HepG2 (cell line): ENCODE results near the gene TTN. TPM values are rescaled to one million over a fixed set of nuclear protein-coding genes. Genes with fewer than 3 reads are reported as not detected.

Experiments
- ATM ChIP-seq: fragments of 450-650 bp; IDR thresholded peaks from 2 replicates; pipeline ENCODE4 v1.7.1; 2017; ENCODE audit warnings: mild to moderate bottlenecking, borderline replicate concordance
- FIP1L1 ChIP-seq: fragments of 200-400 bp; formaldehyde crosslinking; IDR thresholded peaks from 2 replicates; pipeline ENCODE4 v1.6.1; 2018; ENCODE audit warnings: low read depth, mild to moderate bottlenecking, low read length, moderate library complexity, borderline replicate concordance; ENCODE audit not compliant: insufficient read depth
- GTF2F1 ChIP-seq: fragments of 150-350 bp; IDR thresholded peaks from 2 replicates; pipeline ENCODE4 v1.6.1; 2014; ENCODE audit warnings: low read length
- HOXA3 ChIP-seq: sonication (generic); formaldehyde crosslinking; IDR thresholded peaks from 2 replicates; pipeline ENCODE4 v1.5.0; 2020; ENCODE audit warnings: missing genetic modification reagents
- U2AF1 ChIP-seq: fragments of 200-400 bp; formaldehyde crosslinking; optimal IDR thresholded peaks from 2 replicates; pipeline ENCODE3; 2017; ENCODE audit warnings: mild to moderate bottlenecking, low read depth, low read length
- ZBTB20 ChIP-seq: sonication (generic); formaldehyde crosslinking; IDR thresholded peaks from 2 replicates; pipeline ENCODE4 v1.8.1; 2023; ENCODE audit warnings: missing genetic modification reagents, low read depth, mild to moderate bottlenecking, borderline replicate concordance
- ZNF230 ChIP-seq: sonication (generic); formaldehyde crosslinking; IDR thresholded peaks from 2 replicates; pipeline ENCODE4 v1.4.0; 2020; ENCODE audit warnings: mild to moderate bottlenecking, missing genetic modification reagents
- ZNF367 ChIP-seq: sonication (generic); formaldehyde crosslinking; IDR thresholded peaks from 2 replicates; pipeline ENCODE4 v1.4.0; 2020; ENCODE audit warnings: missing genetic modification reagents, borderline replicate concordance
- ZNF431 ChIP-seq: sonication (generic); formaldehyde crosslinking; IDR thresholded peaks from 2 replicates; pipeline ENCODE4 v1.9.0; 2022; ENCODE audit warnings: missing genetic modification reagents, low read depth, mild to moderate bottlenecking, borderline replicate concordance
- ZNF546 ChIP-seq: sonication (generic); formaldehyde crosslinking; conservative IDR thresholded peaks from 2 replicates; pipeline ENCODE4 v1.8.1; 2023; ENCODE audit warnings: mild to moderate bottlenecking, missing genetic modification reagents
- ZNF629 ChIP-seq: sonication (generic); formaldehyde crosslinking; conservative IDR thresholded peaks from 2 replicates; pipeline ENCODE4 v1.5.0; 2020; ENCODE audit warnings: missing genetic modification reagents
- polyA plus RNA-seq, 8 experiments: library from polyadenylated mRNA; depleted of rRNA in 3 of 8; stranded (reverse) in 7 of 8; unstranded in 1 of 8; fragments of >200 nt; fragmentation: Illumina TruSeq in 4 of 8; extraction: Trizol in 4 of 8; gene quantifications; 2 replicates each; pipeline versions ENCODE4 v1.2.1 to v1.2.3, GENCODE V29; 2011 to 2016; ENCODE audit warnings: low read depth in 4 of 8, missing spikeins in 1 of 8, mixed read lengths in 1 of 8; ENCODE audit not compliant: insufficient read depth in 1 of 8
- total RNA-seq, 5 experiments: library from RNA; depleted of rRNA; stranded (reverse); fragments of >200 nt; fragmentation: Illumina TruSeq; extraction: Trizol; gene quantifications; 2 replicates each; pipeline ENCODE4 v1.2.3, GENCODE V29; 2016; ENCODE audit warnings: low read depth in 1 of 5
- TF ChIP-seq, protein P1 (sequence below): IDR thresholded peaks from 2 replicates; pipeline ENCODE4 v1.6.1; 2016; ENCODE audit warnings: missing compliant biosample characterization, missing genetic modification reagents, borderline replicate concordance
- TF ChIP-seq, protein P2 (sequence below): IDR thresholded peaks from 2 replicates; pipeline ENCODE4 v1.6.1; 2016; ENCODE audit warnings: low read depth, missing genetic modification reagents, missing compliant biosample characterization
- TF ChIP-seq, protein P3 (sequence below): sonication (generic); formaldehyde crosslinking; IDR thresholded peaks from 2 replicates; pipeline ENCODE4 v1.8.1; 2023; ENCODE audit warnings: mild to moderate bottlenecking, moderate library complexity, missing genetic modification reagents
- TF ChIP-seq, protein P4 (sequence below): sonication (generic); formaldehyde crosslinking; IDR thresholded peaks from 2 replicates; pipeline ENCODE4 v1.8.1; 2022; ENCODE audit warnings: mild to moderate bottlenecking, missing genetic modification reagents
- TF ChIP-seq, protein P5 (sequence below): sonication (generic); formaldehyde crosslinking; IDR thresholded peaks from 2 replicates; pipeline ENCODE4 v1.5.1; 2020; ENCODE audit warnings: missing genetic modification reagents, mild to moderate bottlenecking, borderline replicate concordance

TTN gene
- total and polyA plus RNA-seq, 2 of the 13 experiments (the other 11 are each of a cell fraction or from before 2014, with no cell fraction given), result under 0.01 TPM

DNA sequence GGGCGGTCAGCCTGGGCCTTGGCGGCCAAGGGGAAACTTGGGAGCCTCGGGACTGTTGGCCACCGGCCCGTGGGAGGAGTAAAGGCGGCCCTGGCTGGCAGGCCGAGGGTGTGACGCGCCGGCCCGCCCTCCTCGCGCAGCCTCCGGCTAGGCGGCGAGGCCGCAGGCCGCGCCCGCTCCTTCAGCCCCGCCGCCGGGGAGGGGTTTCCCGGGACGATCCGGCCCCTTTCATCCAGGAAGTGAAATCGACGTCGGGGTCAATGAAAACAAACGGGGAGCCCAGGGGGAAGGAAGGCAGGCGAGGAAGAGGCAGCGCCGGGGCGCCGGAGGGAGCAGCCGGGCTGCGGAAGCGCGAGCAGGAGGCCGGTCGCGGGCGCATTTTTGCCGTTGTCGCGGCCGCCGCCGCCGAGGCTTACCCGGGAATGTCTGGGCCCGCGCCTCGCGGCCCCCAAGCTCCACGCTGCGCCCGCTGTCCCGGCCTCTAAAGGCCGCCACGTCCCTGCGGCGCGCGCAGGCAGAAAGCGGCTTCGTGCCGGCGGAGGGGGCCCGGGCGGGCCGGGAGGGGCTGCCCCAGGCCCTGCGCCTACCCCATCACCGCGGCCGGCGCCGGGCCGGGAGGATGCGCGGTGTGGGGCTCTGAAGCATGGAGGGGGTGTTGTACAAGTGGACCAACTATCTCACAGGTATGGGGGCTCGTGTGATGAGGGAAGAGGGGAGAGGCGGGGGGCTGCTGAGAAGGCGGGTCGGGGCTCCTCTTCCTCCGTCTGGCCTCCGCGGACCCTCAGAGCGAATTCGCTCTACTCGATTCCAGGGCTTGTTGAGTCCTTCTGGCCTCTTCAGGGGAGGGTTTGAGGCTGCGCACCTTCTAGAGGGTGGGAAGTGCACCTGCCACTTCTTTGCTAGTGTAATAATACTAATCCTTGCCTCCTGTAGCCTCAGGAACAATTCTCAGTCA, 326.7 kb downstream of the TTN start, which contains the start of gene PLEKHA3 (continued):
- peak; percentile 67; the same call in 1 of the 2 replicates for TF ChIP-seq HOXA3
- 0 out of 2 replicates have a peak, but pooled peaks have one; percentile 28 for TF ChIP-seq ZNF546 (CRISPR knock-in tag)
- TF ChIP-seq FIP1L1, result no peak
- no peak for TF ChIP-seq ZNF230 (CRISPR knock-in tag)
- TF ChIP-seq ZNF431 (CRISPR knock-in tag), result peak; percentile 14; the same call in 1 of the 2 replicates
- peak; percentile 73 for TF ChIP-seq ZBTB20 (CRISPR knock-in tag)
- TF ChIP-seq ATM, result no peak
- TF ChIP-seq, protein P1, sequence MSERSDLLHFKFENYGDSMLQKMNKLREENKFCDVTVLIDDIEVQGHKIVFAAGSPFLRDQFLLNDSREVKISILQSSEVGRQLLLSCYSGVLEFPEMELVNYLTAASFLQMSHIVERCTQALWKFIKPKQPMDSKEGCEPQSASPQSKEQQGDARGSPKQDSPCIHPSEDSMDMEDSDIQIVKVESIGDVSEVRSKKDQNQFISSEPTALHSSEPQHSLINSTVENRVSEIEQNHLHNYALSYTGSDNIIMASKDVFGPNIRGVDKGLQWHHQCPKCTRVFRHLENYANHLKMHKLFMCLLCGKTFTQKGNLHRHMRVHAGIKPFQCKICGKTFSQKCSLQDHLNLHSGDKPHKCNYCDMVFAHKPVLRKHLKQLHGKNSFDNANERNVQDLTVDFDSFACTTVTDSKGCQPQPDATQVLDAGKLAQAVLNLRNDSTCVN (CRISPR knock-in tag), result no peak
- TF ChIP-seq GTF2F1, result no peak
- TF ChIP-seq, protein P2, sequence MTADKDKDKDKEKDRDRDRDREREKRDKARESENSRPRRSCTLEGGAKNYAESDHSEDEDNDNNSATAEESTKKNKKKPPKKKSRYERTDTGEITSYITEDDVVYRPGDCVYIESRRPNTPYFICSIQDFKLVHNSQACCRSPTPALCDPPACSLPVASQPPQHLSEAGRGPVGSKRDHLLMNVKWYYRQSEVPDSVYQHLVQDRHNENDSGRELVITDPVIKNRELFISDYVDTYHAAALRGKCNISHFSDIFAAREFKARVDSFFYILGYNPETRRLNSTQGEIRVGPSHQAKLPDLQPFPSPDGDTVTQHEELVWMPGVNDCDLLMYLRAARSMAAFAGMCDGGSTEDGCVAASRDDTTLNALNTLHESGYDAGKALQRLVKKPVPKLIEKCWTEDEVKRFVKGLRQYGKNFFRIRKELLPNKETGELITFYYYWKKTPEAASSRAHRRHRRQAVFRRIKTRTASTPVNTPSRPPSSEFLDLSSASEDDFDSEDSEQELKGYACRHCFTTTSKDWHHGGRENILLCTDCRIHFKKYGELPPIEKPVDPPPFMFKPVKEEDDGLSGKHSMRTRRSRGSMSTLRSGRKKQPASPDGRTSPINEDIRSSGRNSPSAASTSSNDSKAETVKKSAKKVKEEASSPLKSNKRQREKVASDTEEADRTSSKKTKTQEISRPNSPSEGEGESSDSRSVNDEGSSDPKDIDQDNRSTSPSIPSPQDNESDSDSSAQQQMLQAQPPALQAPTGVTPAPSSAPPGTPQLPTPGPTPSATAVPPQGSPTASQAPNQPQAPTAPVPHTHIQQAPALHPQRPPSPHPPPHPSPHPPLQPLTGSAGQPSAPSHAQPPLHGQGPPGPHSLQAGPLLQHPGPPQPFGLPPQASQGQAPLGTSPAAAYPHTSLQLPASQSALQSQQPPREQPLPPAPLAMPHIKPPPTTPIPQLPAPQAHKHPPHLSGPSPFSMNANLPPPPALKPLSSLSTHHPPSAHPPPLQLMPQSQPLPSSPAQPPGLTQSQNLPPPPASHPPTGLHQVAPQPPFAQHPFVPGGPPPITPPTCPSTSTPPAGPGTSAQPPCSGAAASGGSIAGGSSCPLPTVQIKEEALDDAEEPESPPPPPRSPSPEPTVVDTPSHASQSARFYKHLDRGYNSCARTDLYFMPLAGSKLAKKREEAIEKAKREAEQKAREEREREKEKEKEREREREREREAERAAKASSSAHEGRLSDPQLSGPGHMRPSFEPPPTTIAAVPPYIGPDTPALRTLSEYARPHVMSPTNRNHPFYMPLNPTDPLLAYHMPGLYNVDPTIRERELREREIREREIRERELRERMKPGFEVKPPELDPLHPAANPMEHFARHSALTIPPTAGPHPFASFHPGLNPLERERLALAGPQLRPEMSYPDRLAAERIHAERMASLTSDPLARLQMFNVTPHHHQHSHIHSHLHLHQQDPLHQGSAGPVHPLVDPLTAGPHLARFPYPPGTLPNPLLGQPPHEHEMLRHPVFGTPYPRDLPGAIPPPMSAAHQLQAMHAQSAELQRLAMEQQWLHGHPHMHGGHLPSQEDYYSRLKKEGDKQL, result no peak; the same call in 1 of the 2 replicates
- 0 out of 2 replicates have a peak, but pooled peaks have one; percentile 17 for TF ChIP-seq ZNF629
- TF ChIP-seq ZNF367, result peak; percentile 64; the same call in 1 of the 2 replicates
- TF ChIP-seq, protein P3, sequence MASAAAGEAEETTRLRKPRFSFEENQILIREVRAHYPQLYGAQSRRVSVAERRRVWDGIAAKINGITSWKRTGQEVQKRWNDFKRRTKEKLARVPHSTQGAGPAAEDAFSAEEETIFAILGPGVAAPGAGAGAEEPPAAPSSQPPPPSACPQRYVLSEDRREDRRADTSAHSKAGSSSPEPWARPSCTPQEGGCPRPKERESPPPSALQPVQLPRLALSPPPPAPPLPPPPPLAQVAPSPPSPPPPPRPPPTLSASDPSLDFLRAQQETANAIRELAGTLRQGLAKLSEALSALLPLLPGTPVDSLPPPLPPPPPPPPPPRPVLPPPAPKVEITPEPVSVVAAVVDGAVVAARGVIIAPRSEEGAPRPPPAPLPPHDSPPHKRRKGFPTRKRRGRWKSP (CRISPR knock-in tag), result peak; percentile 50; the same call in 1 of the 2 replicates
- TF ChIP-seq, protein P4, sequence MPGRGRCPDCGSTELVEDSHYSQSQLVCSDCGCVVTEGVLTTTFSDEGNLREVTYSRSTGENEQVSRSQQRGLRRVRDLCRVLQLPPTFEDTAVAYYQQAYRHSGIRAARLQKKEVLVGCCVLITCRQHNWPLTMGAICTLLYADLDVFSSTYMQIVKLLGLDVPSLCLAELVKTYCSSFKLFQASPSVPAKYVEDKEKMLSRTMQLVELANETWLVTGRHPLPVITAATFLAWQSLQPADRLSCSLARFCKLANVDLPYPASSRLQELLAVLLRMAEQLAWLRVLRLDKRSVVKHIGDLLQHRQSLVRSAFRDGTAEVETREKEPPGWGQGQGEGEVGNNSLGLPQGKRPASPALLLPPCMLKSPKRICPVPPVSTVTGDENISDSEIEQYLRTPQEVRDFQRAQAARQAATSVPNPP (CRISPR knock-in tag), result 0 out of 2 replicates have a peak, but pooled peaks have one; percentile 65
- TF ChIP-seq, protein P5, sequence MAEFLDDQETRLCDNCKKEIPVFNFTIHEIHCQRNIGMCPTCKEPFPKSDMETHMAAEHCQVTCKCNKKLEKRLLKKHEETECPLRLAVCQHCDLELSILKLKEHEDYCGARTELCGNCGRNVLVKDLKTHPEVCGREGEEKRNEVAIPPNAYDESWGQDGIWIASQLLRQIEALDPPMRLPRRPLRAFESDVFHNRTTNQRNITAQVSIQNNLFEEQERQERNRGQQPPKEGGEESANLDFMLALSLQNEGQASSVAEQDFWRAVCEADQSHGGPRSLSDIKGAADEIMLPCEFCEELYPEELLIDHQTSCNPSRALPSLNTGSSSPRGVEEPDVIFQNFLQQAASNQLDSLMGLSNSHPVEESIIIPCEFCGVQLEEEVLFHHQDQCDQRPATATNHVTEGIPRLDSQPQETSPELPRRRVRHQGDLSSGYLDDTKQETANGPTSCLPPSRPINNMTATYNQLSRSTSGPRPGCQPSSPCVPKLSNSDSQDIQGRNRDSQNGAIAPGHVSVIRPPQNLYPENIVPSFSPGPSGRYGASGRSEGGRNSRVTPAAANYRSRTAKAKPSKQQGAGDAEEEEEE (CRISPR knock-in tag), result no peak
- TF ChIP-seq U2AF1, result no peak
